ENCODE data around the gene ADGRF3. TPM values are rescaled to one million over a fixed set of nuclear protein-coding genes. Genes with fewer than 3 reads are reported as not detected.

ADGRF3 gene
- total RNA-seq, 1 experiment from 2014 or later = 0.09 TPM

DNA sequence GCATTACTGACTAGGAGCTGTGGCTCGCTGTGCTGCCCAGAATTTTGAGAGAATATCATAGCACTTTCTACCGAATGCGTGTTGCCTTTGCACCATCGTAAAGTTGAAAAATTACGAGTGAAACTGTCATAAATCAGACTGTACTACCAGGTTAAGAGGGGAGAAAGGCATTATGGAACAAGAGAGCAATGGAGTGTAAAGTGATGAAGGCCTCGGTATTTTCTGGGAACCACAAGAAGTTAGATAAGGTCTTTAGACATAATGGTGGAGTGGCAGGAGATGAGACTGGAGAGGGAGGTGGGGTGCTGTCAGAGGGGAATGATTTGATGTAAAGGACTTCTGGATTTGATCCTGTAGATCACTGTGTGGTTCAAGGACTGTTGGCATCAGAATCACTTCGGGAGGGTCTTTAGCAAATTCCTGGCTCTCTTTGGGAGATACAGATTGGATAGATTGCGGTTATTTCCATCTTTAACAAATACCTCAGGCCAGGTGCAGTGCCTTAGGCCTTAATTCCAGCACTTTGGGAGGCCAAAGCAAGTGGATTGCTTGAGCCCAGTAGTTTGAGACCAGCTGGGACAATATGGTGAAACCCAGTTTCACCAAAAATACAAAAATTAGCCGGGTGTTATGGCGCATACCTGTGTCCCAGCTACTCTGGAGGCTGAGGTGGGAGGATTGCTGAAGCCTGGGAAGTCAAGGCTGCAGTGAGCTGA is 4.9 kb upstream of the ADGRF3 start:
- Histone ChIP-seq H3K9ac (ENCODE audit: extremely low read depth, insufficient read length, low read length) (no peak overlapping the region), H2AK5ac (ENCODE audit: insufficient read length, low read length) (no peak overlapping the region), H3K27ac (ENCODE audit: insufficient read length, low read depth, low read length) (no peak overlapping the region), H3K27me3 (ENCODE audit: insufficient read depth, low read length) (no peaks in the 10 kb centered on the region), H3K56ac (ENCODE audit: insufficient read length, low read depth, low read length) (no peak overlapping the region), H3K4me2 (ENCODE audit: insufficient read depth, insufficient read length, low read length) (no peak overlapping the region), H4K91ac (ENCODE audit: insufficient read length, low read depth, low read length) (no peak overlapping the region), H3K79me1 (ENCODE audit: insufficient read depth, low read depth, low read length, poor library complexity, severe bottlenecking) (peaks cover 6% of the 10 kb centered on the region), H2BK12ac (ENCODE audit: insufficient read length, low read depth, low read length) (no peak overlapping the region), H3K23ac (ENCODE audit: insufficient read length, low read depth, low read length) (no peak overlapping the region), H3K9me3 (ENCODE audit: control insufficient read depth, low read depth, low read length) (no peaks in the 10 kb centered on the region), H4K20me1 (ENCODE audit: control insufficient read depth, insufficient read depth, insufficient read length) (no peaks in the 10 kb centered on the region), H3K4ac (ENCODE audit: low read depth, low read length) (no peak overlapping the region), H2BK15ac (ENCODE audit: low read depth, low read length) (no peak overlapping the region), H4K5ac (ENCODE audit: insufficient read length, low read depth, low read length) (no peak overlapping the region), H2AFZ (ENCODE audit: low read length) (no peak overlapping the region), H3K18ac (ENCODE audit: insufficient read length, low read depth, low read length) (no peak overlapping the region), H3K79me2 (ENCODE audit: insufficient read depth, low read length) (peaks cover 37% of the 10 kb centered on the region; the same call in 1 of the 2 replicates), H2BK5ac (ENCODE audit: insufficient read length, low read length) (no peak overlapping the region), H3K23me2 (ENCODE audit: insufficient read length, low read depth, low read length, poor library complexity, severe bottlenecking) (peaks cover 7% of the 10 kb centered on the region), H4K8ac (replicated peaks; ENCODE audit: insufficient read length, low read depth, low read length) (no peak overlapping the region), H2BK120ac (ENCODE audit: low read depth, low read length, poor library complexity, severe bottlenecking) (no peak overlapping the region), H2BK20ac (ENCODE audit: low read depth, low read length, poor library complexity, severe bottlenecking) (no peak overlapping the region), H3T11ph (ENCODE audit: low read length) (no peak overlapping the region), H3K14ac (ENCODE audit: insufficient read depth, low read length) (no peak overlapping the region), H3K4me1 (ENCODE audit: insufficient read depth, low read length) (peaks cover 2% of the 10 kb centered on the region)
- peak overlapping the region in 2 of 3 experiments; percentile 0 to 82; a peak in 3 of 7 replicates for H3K27ac Mint-ChIP-seq
- no CpG with 5 or more reads among the region's 10 CpGs for WGBS (ENCODE audit: extremely low coverage, insufficient read length, low lambda C conversion rate)
- H3K9me3 Mint-ChIP-seq = no peaks in the 10 kb centered on the region
- DNase-seq = no peak
- H3K27me3 Mint-ChIP-seq (ENCODE audit: low read depth) = no peaks in the 10 kb centered on the region
- peaks cover 26 to 29% of the 10 kb centered on the region in 2 experiments for H3K4me1 Mint-ChIP-seq
- H3K36me3 Mint-ChIP-seq (ENCODE audit: insufficient read depth in 1 of 3, low read depth in 3 of 3) = peaks cover 0 to 10% (median 9%) of the 10 kb centered on the region in 3 experiments; a peak in 5 of 7 replicates
- TF ChIP-seq, protein P1, sequence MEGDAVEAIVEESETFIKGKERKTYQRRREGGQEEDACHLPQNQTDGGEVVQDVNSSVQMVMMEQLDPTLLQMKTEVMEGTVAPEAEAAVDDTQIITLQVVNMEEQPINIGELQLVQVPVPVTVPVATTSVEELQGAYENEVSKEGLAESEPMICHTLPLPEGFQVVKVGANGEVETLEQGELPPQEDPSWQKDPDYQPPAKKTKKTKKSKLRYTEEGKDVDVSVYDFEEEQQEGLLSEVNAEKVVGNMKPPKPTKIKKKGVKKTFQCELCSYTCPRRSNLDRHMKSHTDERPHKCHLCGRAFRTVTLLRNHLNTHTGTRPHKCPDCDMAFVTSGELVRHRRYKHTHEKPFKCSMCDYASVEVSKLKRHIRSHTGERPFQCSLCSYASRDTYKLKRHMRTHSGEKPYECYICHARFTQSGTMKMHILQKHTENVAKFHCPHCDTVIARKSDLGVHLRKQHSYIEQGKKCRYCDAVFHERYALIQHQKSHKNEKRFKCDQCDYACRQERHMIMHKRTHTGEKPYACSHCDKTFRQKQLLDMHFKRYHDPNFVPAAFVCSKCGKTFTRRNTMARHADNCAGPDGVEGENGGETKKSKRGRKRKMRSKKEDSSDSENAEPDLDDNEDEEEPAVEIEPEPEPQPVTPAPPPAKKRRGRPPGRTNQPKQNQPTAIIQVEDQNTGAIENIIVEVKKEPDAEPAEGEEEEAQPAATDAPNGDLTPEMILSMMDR (conservative IDR thresholded peaks at IDR 0.05) = no peak
- H3K4me3 Mint-ChIP-seq = no peak overlapping the region

Data from H9 (cell line).